ENCODE results near the gene RPH3AL. TPM values are rescaled to one million over a fixed set of nuclear protein-coding genes. Genes with fewer than 3 reads are reported as not detected.

Gene RPH3AL
- total RNA-seq, 1 experiment from 2014 or later, result 3.0 TPM

DNA sequence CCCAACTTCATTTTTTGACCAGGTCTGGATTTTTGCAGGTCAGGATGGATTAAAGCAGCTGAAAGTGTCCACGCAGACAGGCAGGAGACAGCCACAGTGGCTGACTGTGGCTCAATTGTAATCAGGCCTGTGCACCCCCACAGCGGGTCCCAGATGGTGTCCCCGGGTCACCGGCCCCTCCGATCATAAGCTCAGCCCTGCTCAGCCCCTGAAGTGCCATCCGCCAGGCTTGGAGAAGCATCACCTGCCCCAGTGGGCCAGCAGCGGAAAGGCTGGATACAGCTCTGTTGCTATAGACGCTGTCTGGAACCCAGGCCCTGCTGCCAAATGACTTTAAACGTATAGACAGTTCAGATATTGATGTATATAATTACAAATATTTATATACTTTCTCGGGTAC is 60.6 kb downstream of the RPH3AL start:
- Mint-ChIP-seq H3K9me3 (no peaks in the 10 kb centered on the region), H3K4me1 (peaks cover 0 to 11% of the 10 kb centered on the region in 2 experiments; a peak in 3 of 4 replicates), H3K27ac (no peak overlapping the region), H3K4me3 (no peak overlapping the region), H3K27me3 (ENCODE audit: low read depth) (peaks cover 9% of the 10 kb centered on the region), H3K36me3 (ENCODE audit: insufficient read depth in 1 of 3, low read depth in 3 of 3) (no peaks in the 10 kb centered on the region)
- no peak overlapping the region for H3K4me2 ChIP-seq (ENCODE audit: insufficient read depth, insufficient read length, low read length)
- no peak overlapping the region for H2BK12ac ChIP-seq (ENCODE audit: insufficient read length, low read depth, low read length)
- no peak overlapping the region for H3K18ac ChIP-seq (ENCODE audit: insufficient read length, low read depth, low read length)
- no peaks in the 10 kb centered on the region for H3K79me1 ChIP-seq (ENCODE audit: insufficient read depth, low read depth, low read length, poor library complexity, severe bottlenecking)
- H3K27ac ChIP-seq (ENCODE audit: insufficient read length, low read depth, low read length), result no peak overlapping the region
- no peak overlapping the region for H3T11ph ChIP-seq (ENCODE audit: low read length)
- no peak overlapping the region for H2AFZ ChIP-seq (ENCODE audit: low read length)
- no peak overlapping the region for H2BK20ac ChIP-seq (ENCODE audit: low read depth, low read length, poor library complexity, severe bottlenecking)
- no peak overlapping the region for H3K56ac ChIP-seq (ENCODE audit: insufficient read length, low read depth, low read length)
- H3K4ac ChIP-seq (ENCODE audit: low read depth, low read length), result no peak overlapping the region
- no peaks in the 10 kb centered on the region for H3K79me2 ChIP-seq (ENCODE audit: insufficient read depth, low read length)
- no peak overlapping the region for H2BK15ac ChIP-seq (ENCODE audit: low read depth, low read length)
- no peak overlapping the region for H2BK5ac ChIP-seq (ENCODE audit: insufficient read length, low read length)
- H3K9me3 ChIP-seq (ENCODE audit: control insufficient read depth, low read depth, low read length), result no peaks in the 10 kb centered on the region
- WGBS (ENCODE audit: extremely low coverage, insufficient read length, low lambda C conversion rate), result no CpG with 5 or more reads among the region's 10 CpGs
- H3K9ac ChIP-seq (ENCODE audit: extremely low read depth, insufficient read length, low read length), result no peak overlapping the region
- no peaks in the 10 kb centered on the region for H4K20me1 ChIP-seq (ENCODE audit: control insufficient read depth, insufficient read depth, insufficient read length)
- no peak for DNase-seq
- H4K8ac ChIP-seq (replicated peaks; ENCODE audit: insufficient read length, low read depth, low read length), result no peak overlapping the region
- H3K4me1 ChIP-seq (ENCODE audit: insufficient read depth, low read length), result no peaks in the 10 kb centered on the region
- H2AK5ac ChIP-seq (ENCODE audit: insufficient read length, low read length), result no peak overlapping the region
- H3K27me3 ChIP-seq (ENCODE audit: insufficient read depth, low read length), result no peaks in the 10 kb centered on the region
- no peak overlapping the region for H3K23ac ChIP-seq (ENCODE audit: insufficient read length, low read depth, low read length)
- no peak overlapping the region for H2BK120ac ChIP-seq (ENCODE audit: low read depth, low read length, poor library complexity, severe bottlenecking)
- TF ChIP-seq, protein P1, sequence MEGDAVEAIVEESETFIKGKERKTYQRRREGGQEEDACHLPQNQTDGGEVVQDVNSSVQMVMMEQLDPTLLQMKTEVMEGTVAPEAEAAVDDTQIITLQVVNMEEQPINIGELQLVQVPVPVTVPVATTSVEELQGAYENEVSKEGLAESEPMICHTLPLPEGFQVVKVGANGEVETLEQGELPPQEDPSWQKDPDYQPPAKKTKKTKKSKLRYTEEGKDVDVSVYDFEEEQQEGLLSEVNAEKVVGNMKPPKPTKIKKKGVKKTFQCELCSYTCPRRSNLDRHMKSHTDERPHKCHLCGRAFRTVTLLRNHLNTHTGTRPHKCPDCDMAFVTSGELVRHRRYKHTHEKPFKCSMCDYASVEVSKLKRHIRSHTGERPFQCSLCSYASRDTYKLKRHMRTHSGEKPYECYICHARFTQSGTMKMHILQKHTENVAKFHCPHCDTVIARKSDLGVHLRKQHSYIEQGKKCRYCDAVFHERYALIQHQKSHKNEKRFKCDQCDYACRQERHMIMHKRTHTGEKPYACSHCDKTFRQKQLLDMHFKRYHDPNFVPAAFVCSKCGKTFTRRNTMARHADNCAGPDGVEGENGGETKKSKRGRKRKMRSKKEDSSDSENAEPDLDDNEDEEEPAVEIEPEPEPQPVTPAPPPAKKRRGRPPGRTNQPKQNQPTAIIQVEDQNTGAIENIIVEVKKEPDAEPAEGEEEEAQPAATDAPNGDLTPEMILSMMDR (conservative IDR thresholded peaks at IDR 0.05), result no peak
- H3K14ac ChIP-seq (ENCODE audit: insufficient read depth, low read length), result no peak overlapping the region; the same call in 1 of the 2 replicates
- H4K91ac ChIP-seq (ENCODE audit: insufficient read length, low read depth, low read length), result no peak overlapping the region
- H3K23me2 ChIP-seq (ENCODE audit: insufficient read length, low read depth, low read length, poor library complexity, severe bottlenecking), result no peaks in the 10 kb centered on the region
- no peak overlapping the region for H4K5ac ChIP-seq (ENCODE audit: insufficient read length, low read depth, low read length)

Data from H9 (cell line).